Body of pancreas (tissue), 4 donors: Measurements from ENCODE around the gene RGSL1.
"Not testable (repeated sequence)": the region's sequence is repeated elsewhere in the genome, so short reads cannot be mapped to it uniquely, and the experiment has no call there.

ENCODE experiments used
- POLR2A ChIP-seq, 3 donors: fragments of 450-650 bp; IDR thresholded peaks; one replicate each; pipeline ENCODE4 v1.6.1; 2016; ENCODE audit warnings: antibody characterized with exemption in 3 of 3, mild to moderate bottlenecking in 2 of 3
- TF ChIP-seq, protein P1 (sequence below), 7 experiments: fragments of 450-650 bp in 4 of 7; fragments of 200-600 bp in 3 of 7; sonication (generic) in 3 of 7; IDR thresholded peaks; one replicate each; pipeline ENCODE4 v1.5.1; 2016 to 2019; ENCODE audit warnings: antibody characterized with exemption in 7 of 7

DNA sequence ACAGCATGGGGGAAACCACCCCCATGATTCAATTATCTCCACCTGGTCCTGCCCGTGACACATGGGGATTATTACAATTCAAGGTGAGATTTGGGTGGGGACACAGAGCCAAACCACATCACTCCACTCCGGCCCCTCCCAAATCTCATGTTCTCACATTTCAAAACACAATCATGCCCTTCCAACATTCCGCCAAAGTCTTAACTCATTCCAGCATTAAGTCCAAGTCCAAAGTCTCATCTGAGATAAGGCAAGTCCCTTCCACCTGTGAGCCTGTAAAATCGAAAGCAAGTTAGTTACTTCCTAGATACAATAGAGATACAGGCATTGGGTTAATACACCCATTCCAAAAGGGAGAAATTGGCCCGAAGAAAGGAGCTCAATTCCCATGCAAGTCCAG, 78.3 kb downstream of the RGSL1 start:
- TF ChIP-seq, protein P1, sequence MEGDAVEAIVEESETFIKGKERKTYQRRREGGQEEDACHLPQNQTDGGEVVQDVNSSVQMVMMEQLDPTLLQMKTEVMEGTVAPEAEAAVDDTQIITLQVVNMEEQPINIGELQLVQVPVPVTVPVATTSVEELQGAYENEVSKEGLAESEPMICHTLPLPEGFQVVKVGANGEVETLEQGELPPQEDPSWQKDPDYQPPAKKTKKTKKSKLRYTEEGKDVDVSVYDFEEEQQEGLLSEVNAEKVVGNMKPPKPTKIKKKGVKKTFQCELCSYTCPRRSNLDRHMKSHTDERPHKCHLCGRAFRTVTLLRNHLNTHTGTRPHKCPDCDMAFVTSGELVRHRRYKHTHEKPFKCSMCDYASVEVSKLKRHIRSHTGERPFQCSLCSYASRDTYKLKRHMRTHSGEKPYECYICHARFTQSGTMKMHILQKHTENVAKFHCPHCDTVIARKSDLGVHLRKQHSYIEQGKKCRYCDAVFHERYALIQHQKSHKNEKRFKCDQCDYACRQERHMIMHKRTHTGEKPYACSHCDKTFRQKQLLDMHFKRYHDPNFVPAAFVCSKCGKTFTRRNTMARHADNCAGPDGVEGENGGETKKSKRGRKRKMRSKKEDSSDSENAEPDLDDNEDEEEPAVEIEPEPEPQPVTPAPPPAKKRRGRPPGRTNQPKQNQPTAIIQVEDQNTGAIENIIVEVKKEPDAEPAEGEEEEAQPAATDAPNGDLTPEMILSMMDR (IDR thresholded peaks at IDR 0.05): not testable (repeated sequence)
- TF ChIP-seq POLR2A (IDR thresholded peaks at IDR 0.05): not testable (repeated sequence)
